GM19023 (cell line): Measurements from ENCODE around the gene TFCP2.
"Not testable (repeated sequence)": the region's sequence is repeated elsewhere in the genome, so short reads cannot be mapped to it uniquely, and the experiment has no call there.

Experiments used
- ATAC-seq: cut with Tn5 transposase; IDR thresholded peaks from one replicate; pipeline ENCODE4 v1.9.1; 2021; ENCODE audit warnings: mild to moderate bottlenecking, moderate library complexity; ENCODE audit not compliant: unreplicated experiment

Gene TFCP2

DNA sequence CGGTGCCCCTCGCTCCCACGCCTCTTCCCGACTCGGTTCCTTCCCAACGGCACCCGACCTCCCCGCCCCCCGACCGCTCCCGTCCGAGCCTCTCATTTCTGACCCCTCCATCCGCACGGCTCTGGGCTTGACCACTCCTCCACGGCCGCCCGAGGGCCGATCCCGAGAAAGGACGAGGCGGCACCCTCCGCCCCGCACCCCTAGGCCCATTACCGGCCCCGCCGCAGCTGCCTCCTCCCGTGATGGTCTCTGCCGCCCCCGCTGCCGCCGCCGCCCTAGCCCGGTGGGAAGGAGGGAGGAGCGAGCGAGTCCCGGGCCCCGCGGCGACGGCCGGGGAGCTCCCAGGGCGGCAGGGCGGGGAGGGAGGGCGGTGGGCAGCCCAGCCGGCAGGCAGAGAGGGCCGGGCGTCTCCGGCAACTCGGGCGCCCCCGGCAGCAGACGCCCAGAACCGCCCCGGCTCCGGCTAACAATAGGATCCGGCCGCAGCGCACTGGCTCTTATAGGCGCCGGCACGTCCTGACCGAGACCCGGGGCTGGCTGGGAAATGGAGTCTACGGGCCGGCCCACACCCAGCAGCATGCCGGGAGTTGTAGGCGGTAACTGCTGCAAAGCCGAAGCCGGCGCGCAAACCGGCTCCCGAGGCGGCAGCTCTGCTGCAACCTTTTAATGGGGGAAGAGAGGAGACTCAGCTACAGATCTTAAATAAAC, 89.7 kb downstream of the TFCP2 start, which contains the start of gene CSRNP2:
CSRNP2 (minus strand) TSS at position 471 of the 708 bp plus-strand sequence. CDS start 7,035 bp downstream, outside the sequence.
- peak; percentile 97 for ATAC-seq

DNA sequence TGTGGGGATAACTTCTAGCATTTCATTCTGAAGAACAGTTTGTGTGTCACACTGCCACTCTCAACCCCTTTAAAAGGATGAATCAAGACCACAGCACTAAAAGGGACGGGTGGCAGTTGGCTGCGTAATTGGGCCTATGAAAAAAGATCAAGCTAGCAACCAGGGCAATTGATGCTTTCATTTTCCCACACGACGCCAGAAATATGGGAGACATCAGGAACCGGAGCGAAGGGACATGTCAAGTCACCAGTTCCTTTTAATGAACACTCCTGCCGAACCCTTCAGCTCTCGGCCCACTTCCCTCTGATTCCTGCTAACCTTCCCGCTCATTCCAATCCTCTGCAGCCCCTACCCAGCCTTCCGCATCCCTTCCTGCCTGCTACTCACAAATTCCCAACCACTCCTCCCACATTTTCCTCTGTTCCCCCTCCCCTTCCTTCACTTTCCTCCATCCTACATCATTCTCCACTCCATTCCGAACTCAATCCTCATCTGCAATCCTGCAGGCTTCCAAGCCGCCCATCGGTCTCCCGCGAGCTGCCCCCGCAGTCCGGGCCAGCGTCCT, 90.3 kb downstream of the TFCP2 start:
- ATAC-seq = no peak

DNA sequence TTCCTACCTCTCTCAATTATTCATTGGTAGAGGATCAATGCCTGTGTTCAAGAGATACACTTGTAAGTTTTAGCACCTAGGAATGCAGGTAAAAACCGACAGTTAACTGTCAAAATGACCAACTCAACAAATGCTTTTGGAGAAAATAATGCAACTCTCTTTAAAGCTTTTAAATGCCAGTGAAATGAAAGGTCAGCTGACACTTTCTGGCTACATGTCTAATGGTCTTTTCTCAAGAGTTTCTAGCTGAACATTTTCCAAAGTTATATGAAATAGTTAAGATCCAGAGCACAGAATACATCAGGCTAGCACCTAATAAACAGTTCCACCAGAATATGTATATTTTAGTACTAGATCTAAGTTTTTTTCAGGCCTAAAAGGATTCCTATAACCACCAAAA, 91.5 kb downstream of the TFCP2 start:
- no peak for ATAC-seq

DNA sequence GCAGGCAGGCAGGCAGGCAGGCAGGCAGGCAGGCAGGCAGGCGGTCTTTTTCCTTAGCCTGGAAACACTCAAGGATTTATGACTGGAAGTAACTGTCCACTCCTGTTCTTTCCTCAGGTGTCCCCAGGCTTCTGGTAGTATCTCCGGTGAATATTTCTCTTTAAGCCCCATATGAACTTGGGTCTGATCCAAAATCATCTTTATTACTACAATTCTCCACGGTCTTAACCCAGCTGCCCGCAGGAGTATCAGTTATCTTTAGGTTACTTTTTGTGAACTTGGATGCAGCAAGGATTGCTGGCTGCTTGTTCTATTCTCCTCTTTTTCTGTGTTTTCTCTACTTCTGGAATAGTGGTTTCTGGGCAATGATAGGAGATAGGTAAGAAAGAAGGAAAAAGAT, 92.8 kb downstream of the TFCP2 start:
- no peak for ATAC-seq

DNA sequence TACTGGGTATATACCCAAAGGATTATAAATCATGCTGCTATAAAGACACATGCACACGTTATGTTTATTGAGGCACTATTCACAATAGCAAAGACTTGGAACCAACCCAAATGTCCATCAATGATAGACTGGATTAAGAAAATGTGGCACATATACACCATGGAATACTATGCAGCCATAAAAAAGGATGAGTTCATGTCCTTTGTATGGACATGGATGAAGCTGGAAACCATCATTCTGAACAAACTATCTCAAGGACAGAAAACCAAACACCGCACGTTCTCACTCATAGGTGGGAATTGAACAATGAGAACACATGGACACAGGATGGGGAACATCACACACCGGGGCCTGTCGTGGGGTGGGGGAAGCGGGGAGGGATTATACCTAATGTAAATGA, 94.1 kb downstream of the TFCP2 start:
- ATAC-seq = not testable (repeated sequence)

DNA sequence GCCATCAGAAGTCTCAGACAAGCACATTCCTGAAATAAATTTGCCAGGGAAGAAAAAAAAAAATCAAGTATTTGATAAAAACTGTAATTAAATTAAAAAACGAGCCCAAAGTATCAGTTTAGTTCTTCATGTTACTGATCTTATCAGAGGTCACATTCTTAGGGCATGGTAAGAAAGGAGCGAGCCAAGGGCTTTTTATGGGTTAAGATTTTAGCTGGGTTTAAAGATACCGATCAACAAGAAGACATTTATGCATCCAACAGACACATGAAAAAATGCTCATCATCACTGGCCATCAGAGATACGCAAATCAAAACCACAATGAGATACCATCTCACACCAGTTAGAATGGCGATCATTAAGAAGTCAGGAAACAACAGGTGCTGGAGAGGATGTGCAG, 94.6 kb downstream of the TFCP2 start:
- ATAC-seq = not testable (repeated sequence)

DNA sequence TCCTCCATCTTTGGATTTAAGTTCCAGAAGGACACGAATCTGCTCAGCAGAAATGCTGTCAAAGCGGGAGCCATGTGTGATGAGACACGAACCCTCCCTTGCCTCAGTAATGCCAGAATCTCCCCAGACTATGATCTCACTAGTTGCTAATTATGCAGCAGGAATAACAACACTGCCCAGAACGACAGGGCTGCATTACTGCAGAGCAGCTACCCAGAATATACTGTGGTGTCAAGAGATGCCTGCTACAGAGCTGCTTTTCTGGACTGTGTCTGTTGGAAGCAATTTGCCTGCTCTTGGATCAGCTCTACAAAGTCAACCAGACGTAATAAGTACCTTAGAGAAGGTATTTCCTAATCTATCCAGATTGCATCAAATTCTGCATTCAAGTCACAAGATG, 95.0 kb downstream of the TFCP2 start:
- ATAC-seq = no peak

DNA sequence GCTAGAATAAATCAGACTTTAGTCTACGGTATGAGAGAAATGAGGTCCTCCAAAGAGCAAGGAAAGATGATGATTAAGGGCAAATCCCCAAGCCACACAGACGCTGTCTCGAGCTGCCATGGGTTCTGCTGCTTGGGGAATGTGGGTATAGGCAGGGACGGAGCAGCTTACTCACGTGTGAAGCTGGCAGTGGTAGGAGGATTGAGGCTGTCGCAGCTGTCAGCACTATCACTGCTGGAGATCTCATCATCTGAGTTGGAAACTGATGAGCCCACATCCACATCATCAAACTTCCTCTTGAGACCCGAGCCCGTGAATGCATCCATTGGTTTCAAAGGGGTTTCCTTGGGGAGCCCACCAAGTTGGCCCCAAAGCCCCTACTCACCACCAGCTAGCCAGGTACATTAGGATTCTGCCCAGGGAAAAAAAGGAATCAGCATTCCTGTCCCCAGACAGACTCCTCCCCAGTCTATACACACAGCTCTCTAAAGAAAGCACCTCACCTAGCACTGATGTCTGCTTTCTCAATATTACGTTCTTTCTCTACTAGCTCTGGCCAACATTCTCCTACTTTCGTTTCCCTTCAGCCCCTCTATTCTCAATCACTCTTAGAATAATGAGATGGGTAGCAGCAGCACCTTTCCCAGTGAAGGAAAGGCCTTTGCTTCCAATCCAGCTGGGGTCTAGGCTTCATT, 96.6 kb downstream of the TFCP2 start:
- ATAC-seq = no peak

DNA sequence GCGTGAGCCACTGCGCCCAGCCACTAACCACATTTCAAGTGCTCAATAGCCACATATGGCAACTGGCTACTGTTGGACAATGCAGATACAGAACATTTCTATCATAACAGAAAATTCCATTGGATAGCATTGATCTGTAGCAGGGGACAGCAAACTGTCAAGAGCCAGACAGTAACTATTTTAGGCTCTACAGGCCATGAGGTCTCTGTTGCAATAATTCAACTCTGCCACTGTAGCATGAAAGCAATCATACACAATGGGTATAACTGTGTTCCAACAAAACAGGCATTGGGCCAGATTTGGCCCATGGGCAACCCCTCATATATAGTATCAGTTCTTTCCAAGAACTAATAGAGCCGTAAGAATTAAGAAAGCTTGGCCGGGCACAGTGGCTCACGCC, 97.5 kb downstream of the TFCP2 start:
- ATAC-seq = no peak

DNA sequence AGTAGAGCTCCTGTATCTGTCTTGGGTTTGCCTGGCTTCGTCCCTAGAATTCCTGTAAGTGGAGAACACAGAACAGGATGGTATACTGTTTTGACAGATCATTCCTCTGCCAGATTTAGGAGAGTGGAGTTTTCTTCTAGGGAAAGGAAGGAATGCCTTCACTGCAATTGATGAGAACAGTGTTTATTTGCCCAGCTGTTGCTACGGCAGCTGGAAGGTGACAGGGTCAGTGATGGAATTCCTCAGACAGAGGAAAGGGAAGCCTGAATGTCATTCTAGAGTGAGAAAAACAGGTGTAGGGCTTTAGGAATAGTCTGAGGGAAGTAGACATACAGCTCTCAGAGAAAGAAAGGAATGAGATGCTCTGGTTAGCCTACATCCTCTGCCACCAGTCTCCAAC, 101.3 kb downstream of the TFCP2 start:
- ATAC-seq = no peak

DNA sequence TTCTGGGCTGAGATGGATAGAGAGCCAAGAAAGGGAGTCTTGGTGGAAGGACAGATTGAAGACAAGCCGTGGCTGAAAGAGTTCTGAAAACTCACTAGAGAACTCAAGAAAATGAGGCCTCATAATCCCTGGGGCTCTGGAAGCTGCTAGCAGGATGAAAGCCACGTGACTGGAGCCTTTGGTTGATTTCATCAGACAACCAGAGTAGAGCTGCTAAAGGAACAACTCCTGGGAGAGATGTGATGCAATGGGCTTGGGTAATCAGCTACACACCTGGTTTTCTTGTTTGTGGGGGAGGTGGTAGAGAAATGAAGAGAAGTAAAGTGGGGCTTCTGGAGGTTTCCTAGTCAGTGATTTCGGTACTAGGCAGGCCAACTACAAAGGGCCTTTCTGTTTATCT, 102.9 kb downstream of the TFCP2 start:
- no peak for ATAC-seq

DNA sequence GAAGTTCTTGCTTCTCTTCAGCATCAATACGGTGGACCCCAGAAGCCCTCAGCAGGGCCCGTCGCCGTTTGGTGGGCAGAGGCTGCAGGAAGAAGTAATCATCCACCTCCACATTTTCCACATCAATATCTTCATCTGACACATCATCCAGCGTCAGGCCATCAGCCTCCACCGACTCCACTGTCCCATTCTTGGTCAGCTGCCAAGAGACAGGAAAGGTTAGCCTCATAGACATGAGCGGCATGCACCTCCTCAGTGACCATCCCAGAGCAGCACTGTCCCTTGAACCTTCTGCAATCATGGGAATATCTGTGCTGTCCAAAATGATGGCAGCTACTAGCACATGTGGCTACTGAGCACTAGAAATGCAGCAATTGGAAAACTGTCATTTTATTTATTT, 105.2 kb downstream of the TFCP2 start:
- no peak for ATAC-seq

DNA sequence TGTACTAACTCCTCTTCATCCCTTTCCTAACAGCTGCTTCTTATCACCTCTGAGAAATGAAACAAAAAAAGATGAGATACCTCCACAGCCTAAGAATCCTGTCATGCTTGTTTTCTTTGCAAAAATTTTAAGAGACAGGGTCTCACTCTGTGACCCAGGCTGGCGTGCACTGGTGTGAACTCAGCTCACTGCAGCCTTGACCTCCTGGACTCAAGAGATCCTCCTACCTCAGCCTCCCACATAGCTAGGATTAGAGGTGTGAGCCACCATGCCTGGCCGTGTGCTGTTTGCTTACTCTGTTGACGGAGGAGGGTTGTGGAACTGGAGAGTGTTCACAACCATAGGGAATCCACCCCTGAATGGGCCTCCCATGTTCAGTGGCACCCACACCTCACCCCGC, 105.7 kb downstream of the TFCP2 start:
- ATAC-seq = no peak

DNA sequence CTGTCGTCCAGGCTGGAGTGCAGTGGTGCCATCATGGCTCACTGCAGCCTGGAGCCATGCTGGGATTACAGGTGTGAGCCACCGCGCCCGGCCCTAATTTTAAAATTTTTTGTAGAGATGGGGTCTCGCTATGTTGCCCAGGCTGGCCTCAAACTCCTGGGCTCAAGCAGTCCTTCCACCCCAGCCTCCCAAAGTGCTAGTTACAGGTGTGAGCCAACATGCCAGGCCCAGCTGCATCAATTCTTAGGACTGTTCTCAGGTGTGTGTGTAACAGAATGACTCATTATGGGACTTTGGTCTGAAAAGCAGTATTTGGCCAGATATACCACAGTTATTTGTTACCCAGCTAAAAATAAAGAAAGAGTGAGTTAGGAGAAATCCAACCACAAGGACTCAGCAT, 107.4 kb downstream of the TFCP2 start:
- ATAC-seq = no peak

DNA sequence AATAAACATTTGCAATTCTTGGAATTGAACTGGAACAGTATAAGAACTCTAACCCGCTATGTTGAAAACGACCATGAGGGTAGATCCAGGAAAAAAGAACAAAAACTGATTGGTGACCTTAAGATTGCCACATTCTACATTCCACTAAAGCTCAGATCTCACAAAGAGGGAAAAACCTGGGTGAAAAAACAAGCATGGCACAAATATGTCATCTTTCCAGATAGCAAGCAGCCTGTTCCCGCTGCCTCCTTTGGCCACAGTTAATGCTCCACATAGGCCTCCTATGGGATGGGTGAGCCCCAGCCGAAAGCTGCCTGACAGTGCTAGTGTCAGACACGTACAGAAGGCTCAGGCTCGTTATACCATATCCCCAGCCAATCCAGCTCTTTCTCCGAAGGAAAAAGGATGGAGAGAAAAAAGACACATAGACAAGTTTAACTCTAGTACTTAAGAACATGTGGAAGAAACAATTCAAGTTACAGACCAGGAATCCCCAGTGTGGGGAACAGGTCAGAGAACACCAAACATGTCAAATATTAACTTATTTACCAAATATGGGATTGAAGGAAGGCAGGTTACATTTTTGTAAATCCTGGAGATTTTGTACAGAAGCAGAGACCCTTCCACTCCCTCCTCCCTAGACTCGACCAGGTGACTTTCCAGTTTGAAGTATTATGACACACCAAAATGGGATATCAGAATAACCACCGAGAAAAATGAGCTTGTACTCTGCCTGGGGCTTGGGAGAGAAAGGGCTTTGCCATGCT, 110.1 kb downstream of the TFCP2 start:
- ATAC-seq = no peak

DNA sequence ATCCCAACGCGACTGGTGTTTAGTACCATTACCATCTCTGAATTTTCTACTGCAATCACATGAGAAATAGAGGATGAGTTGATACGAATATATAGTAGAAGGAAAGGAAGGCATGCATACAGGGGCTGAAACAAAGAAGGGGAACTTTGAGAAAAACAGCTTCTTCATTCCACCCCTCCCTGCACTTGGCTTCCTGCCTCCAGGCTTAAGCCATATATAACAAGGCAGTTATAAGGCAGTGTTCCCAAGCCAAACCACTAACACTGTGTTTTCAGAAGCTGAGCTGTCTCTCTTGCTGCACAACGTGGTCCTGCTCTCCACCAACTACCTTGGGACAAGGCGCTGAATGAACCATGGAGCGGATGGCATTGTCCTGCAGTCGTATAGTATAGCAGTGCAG, 113.8 kb downstream of the TFCP2 start:
- ATAC-seq = no peak

DNA sequence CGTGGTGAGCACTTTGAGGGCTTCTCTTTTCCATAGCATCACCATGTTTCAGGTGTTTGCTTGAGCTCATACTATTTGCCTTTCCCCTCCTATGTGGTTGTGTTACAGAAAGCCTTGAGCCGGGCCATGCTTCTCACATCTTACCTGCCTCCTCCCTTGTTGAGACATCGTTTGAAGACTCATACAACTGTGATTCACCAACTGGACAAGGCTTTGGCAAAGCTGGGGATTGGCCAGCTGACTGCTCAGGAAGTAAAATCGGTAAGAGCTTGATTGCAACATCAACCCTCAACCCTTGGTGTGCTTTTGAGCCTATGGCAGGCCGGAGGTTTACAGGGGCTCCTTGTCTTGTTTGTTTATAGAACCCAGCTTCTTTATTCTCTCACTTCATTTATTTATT, 116.7 kb downstream of the TFCP2 start:
- ATAC-seq = no peak

DNA sequence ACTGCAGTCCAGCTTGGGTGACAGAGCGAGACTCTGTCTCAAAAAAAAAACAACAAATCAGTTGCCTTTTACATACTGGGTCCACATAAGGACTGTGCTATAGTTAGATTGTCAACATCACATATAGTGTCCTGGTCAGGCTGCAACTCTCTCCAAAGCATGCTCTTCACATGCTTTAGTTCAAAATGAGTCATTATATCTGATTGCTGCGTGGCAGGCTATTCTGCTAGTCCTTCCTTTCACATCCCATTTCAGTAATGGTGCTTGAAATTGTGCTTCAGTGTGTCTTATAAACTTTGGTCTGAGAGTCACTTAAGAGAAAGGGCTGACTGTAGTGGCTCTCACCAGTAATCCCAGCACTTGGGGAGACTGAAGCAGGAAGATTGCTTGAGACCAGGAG, 117.9 kb downstream of the TFCP2 start:
- no peak for ATAC-seq

DNA sequence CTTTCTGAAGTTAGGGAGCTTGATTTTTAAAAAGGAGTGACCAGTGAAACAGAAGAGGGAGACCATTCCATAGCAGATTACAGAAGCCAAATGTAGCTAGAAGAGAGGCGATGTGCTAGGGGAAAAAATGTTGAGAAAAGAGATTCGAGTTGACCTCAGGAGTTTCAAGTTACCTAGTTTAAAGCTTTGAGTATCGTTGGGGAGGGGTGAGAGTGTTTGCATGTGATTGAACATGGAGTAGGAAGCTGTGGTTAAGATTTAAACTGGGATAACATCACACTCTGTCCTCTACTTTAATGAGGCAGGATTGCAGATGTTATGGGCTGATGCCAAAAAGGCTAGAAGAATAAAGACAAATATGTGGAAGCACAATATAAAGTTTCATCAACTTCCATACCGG, 121.1 kb downstream of the TFCP2 start:
- no peak for ATAC-seq

DNA sequence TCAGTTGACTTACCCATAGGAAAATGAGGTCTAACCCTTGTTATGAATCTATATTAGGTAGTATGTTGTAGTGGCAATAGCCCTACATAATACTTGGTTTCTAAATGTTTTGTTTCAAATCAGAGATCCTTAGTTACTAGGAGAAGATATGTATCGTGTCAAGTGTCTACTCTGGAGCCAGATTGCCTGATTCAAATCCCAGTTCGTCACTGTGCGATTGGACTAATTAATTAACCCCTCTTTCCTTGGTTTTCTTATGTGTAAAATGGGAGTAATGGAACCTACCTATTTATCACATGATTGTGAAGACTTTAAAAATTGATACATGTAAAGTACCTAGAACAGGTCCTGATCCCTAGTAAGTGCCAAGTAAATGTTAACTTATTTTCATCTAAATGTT, 123.4 kb downstream of the TFCP2 start:
- ATAC-seq = no peak

DNA sequence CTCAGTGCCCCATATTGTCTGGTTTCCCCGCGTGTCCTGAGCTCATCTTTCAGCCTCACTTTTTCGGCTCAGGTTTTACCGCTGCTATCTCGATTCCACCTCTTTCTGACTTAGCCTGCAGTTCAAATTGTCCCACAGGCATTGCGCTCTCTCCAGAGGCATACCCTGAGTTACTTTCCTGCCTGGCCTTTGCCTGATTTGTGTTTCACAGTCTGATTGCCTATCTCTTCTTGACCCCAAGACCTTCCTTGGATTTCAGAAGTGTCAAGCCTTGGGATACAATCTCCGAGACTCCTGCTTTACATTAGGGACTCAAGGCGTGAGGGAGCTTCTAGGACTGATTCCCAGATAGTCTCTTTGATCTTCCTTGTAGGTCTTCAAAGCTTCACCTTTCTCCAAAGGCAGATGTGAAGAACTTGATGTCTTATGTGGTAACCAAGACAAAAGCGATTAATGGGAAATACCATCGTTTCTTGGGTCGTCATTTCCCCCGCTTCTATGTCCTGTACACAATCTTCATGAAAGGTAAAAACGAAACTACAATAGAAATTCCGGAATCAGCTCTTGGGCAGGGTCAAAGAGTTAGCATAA, 124.2 kb downstream of the TFCP2 start:
- ATAC-seq = no peak
